Endometrial microvascular endothelial cells (primary cell): ENCODE results near the gene ANKRD28. TPM values are rescaled to one million over a fixed set of nuclear protein-coding genes. Genes with fewer than 3 reads are reported as not detected.
"Not testable (repeated sequence)": the region's sequence is repeated elsewhere in the genome, so short reads cannot be mapped to it uniquely, and the experiment has no call there.

Experiments used
- in situ Hi-C: cut with HindIII; loops from 2 replicates; pipeline ENCODE4 v1.10.0; 2017; ENCODE audit warnings: low sequenced_read_pairs, low pct_unique_long_range_greater_than_20kb; ENCODE audit errors: inconsistent ontology term
- total RNA-seq: library from RNA; depleted of rRNA; stranded (reverse); fragments of >200 nt; gene quantifications from one replicate; pipeline ENCODE4 v1.2.3, GENCODE V29; 2015; ENCODE audit errors: inconsistent ontology term

ANKRD28 gene
- total RNA-seq, 1 donor from 2014 or later = 33.5 TPM

DNA sequence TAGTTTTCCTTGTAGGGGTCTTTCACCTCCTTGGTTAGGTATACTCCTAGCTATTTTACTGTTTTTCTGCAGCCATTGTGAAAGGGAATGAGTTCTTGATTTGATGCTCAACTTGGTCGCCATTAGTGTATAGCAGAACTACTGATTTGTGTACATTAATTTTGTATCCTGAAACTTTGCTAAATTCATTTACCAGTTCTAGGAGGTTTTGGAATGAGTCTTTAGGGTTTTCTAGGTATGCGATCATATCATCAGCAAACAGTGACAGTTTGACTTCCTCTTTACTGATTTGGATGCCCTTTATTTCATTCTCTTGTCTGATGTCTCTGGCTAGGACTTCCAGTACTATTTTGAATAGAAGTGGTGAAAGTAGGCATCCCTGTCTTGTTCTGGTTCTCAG is 51.9 kb downstream of the ANKRD28 start:
- in situ Hi-C loops = not testable (repeated sequence)

DNA sequence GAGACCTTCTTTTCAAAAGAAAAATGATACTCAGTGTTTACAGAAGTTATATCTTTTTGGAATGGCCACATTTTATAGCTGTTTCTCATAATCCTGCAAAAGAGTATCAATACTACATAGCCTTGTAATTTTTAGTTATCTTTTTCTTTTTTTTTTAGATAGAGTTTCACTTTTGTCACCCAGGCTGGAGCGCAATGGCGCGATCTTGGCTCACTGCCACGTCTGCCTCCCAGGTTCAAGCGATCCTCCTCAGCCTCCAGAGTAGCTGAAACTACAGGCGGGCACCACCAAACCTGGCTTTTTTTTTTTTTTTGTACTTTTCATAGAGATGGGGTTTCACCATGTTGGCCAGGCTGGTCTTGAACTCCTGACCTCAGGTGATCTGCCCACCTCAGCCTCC is 53.6 kb downstream of the ANKRD28 start:
- in situ Hi-C loops = no loop called here

DNA sequence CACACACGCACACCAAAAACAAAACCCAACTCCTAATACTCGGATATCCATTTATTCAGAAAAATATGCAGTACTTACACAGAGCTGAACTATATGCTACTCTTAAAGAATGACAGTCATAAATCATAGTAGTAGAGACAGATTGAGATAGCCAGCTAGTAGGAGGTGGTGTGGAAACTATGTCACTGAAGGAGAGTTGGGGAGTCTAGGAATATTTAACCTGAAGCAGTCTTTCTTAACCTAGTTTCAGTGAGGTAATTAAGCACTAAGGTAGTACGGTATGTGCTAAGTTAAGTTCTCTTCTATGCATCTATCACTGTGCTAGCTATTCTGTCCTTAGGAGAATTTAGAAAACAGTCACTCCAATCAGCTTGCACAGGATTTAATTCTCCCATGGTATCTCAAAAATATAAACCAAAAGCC is 54.2 kb downstream of the ANKRD28 start:
- in situ Hi-C loops = no loop called here

DNA sequence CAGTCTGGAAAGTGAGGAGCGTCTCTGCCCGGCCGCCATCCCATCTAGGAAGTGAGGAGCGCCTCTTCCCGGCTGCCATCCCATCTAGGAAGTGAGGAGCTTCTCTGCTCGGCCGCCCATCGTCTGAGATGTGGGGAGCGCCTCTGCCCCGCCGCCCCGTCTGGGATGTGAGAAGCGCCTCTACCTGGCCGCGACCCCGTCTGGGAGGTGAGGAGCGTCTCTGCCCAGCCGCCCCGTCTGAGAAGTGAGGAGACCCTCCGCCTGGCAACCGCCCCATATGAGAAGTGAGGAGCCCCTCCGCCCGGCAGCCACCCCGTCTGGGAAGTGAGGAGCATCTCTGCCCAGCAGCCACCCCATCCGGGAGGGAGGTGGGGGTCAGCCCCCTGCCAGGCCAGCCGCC is 55.5 kb downstream of the ANKRD28 start:
- in situ Hi-C loops = not testable (repeated sequence)

DNA sequence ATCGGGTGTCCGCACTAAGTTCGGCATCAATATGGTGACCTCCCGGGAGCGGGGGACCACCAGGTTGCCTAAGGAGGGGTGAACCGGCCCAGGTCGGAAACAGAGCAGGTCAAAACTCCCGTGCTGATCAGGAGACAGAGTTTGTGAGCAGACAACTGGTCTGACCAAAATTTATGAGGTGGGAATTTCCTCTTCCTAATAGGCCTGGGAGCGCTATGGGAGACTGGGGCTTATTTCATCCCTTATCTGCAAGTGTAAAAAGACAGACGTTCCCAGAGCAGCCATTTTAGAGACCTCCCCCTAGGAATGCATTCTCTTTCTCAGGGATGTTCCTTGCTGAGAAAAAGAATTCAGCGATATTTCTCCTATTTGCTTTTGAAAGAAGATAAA is 59.2 kb downstream of the ANKRD28 start:
- in situ Hi-C loops = not testable (repeated sequence)

DNA sequence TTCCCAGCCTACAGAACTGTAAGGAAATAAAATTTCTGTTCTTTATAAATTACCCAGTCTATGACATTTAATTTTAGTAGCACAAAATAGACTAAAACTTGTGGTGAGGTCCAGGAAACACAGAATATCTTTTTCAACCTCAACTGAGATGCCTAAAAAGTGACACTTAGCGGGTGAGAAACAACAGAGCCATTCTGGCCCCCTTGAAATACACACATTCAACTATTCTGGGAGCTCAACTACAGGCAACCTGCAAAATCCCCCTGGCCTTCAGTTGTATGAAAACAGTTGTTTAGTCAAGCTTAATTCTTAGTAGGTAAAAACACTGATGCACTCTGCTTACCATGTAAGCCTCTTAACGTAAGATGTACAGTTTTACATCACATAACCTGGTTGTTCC is 66.8 kb downstream of the ANKRD28 start:
- in situ Hi-C loops = no loop called here

DNA sequence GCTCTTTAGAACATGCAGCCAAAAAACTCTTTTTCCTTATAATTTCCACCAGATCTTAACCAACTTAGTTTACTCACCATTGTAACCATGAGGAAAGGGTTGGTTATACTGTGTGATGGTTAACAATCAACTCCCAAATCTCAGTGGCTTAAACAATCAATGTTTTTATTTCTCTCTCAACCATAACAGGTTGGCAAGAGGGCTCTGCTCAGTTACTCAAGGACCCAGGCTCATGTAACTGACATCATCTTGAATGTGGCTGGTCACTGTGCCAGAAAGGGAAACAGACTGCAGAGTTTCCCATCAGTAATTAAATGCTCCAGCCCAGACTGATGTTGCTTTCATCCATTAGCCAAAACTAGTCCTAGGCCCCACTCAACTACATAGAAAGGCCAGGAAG is 69.0 kb downstream of the ANKRD28 start:
- in situ Hi-C loops = no loop called here

DNA sequence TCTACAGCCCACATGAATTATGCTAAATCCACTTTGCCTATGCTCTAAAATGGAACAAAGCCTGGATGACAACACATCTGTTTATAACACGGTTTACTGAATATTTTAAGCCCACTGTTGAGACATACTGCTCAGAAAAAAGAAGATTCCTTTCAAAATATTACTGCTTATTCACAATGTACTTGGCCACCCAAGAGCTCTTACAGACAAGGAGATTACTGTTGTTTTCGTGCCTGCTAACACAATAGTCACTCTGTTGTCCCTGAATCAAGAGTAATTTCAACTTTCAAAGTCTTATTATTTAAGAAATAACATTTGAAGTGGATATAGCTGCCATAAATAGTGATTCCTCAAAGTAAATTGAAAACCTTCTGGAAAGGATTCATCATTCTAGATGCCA is 70.9 kb downstream of the ANKRD28 start:
- in situ Hi-C loops = no loop called here

DNA sequence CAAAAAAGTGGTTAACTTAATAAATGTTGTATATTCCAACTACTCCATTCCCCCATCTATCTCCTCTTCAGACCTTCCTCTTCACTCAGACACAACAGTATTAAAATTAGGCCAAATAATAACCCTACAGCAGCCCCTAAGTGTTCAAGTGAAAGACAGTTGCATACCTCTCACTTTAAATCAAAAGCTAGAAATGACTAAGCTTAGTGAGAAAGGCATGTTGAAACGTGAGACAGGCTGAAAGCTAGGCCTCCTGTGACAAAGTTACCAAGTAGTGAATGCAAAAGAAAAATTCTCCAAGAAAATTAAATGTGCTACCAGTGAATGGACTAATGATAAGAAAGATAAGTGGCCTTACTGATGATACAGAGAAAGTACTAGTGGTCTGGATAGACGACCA is 71.7 kb downstream of the ANKRD28 start:
- in situ Hi-C loops = no loop called here

DNA sequence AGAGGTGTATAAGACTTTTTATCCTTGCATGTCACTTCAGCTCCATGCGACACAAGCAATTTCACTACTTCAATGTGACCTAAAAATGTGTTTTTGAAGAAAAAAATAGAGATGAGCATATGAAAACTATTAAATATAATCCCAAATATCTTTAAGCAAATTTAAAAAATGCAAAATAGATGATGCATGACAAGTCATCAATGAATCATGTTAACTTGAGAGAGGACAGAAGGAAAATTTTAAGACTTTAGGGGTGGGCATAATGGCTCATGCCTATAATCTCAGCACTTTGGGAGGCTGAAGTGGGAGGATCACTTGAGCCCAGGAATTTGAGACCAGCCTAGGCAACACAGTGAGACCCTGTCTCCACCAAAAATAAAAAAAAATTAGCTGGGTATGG is 73.3 kb downstream of the ANKRD28 start:
- in situ Hi-C loops = no loop called here

DNA sequence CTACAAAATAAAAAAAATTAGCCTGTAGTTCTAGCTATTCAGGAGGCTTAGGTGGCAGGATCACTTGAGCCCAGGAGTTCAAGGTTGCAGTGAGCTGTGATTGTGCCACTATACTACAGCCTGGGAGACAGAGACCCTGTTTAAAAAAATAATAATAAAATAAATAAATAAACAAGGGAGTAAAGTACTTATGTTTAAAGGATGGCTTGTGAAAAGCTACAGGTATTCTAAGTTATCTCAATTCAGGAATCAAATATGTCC is 74.2 kb downstream of the ANKRD28 start:
- in situ Hi-C loops = no loop called here

DNA sequence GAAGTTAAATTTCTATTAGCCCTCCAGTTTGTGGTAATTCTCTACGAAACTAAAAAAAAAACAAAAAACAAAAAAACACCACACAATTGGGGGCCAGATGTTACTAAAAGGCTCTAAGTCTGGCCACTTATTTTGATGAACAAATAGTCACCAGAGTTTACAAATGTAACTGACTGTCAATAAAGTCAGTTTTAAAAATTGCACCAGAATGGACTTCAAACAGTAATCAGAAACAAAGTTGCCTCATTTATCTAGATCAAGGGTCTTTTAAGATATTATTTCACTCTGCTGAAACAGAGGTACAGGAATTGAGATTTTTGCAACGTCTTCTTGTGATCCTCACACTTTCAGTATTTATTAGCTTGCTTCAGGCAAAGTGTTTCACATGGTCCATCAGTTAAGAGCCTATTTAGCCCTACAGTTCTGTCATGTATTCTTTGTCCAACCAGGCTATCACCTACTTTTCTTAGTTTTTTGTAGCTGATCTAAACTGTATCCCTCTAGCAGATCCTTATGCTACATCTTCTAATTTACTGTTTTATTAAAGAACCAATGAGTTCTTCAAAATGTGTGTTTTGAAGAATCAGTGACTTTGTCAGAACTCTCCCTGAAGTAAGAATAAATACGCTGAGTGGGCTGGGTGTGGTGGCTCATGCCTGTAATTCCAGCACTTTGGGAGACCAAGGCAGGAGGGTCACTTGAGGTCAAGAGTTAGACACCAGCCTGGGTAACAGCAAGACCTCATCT is 74.7 kb downstream of the ANKRD28 start:
- in situ Hi-C loops = no loop called here

DNA sequence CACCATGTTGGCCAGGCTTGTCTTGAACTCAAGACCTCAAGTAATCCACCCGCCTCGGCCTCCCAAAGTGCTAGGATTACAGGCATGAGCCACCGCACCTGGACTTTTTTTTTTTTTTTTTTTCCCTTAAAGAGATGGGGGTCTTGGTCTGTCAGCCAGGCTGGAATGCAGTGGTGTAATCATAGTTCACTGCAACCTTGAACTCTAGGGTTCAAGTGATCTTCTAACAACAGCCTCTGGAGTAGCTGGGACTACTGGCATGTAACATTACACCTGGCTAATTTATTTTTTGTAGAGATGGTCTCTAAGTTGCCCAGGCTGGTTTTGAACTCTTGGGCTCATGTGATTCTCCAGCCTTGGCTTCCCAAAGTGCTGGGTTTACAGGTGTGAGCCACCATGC is 81.6 kb downstream of the ANKRD28 start:
- in situ Hi-C loops = no loop called here

DNA sequence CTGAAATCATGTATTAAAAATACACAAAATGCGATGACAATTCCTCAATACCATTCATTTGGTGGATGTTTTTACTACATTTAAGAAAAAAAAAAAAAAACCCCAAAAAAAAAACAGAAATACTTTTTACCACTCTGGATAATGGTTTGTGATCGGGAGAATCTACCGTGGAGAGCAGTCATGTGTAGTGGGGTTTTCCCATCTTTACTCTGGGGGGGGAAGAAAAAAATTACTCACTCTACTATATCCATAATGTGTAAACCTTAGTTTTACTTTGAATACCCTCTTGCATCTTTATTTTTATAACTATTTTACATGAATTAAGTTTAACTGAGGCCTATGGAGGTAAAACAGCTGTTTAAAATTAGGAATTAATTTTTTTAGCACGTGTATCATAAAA is 83.3 kb downstream of the ANKRD28 start:
- in situ Hi-C loops = no loop called here

DNA sequence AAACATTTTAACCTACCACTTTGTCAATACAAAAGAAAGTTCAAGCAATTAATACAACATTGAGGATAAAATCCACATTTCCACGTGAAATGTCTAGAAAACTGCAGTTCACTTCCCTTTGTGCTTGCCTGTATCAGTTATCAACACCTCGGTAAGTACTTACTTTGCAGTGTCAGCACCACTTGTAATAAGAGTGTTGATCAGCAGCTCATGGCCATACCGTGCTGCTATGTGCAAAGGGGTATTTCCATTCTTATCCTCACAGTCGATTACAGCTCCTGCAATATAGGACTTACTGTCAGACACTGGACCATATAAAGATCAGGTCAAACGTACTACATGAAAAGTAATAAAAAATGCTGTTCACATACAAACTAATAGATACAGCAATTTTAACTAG is 84.4 kb downstream of the ANKRD28 start:
- in situ Hi-C loops = no loop called here

DNA sequence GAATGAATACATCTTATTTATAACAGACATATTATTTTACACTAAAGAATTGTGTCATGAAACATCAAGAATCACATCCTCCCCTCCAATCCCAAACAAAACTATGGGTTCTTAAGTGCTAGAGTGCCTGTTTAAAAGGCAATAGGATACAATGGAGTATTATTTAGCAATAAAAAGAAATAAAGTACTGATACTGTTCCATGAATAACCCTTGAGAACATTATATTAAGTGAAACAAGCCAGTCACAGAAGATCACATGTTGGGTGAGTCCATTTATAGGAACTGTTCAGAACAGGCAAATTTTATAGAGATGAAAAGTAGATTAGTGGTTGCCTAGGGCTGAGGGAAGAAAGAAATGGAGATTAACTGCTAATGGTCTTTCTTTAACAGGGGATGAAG is 86.5 kb downstream of the ANKRD28 start:
- in situ Hi-C loops = no loop called here

DNA sequence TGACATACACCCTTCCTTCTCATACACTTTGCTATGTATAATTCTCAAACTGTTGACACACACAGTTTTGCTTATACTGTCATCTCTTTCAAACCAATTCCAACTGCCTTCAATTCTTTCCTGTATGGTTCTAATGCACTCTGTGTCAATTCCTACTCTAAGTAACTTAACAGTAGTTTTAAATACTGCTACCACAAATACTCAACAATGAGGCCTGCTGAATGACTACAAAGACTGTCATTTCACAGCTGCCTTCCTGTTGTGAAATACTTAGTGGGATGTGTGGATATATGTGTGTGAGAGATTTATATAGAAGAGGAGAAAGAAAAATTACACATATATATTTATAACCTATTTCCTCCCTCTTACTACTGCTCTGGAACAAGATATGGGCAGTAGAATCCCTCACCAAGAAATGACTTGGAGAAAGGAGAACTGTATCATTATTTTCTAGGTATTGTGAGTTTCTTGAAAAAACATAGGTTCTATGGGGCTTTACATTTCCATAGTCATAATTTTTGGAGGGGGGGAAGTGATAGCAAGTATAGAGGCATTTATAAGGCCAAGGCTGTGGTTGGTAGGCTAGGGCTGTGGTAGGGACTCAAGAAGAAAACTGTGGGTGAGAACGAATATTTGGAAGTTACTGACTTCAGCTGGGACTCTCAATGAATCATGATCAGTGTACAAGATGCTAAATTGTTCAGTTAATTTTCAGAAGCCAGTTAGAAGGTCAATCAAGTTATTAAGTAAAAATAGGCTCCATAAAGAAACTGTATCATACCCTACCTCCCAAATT is 88.7 kb downstream of the ANKRD28 start:
- in situ Hi-C loops = no loop called here

DNA sequence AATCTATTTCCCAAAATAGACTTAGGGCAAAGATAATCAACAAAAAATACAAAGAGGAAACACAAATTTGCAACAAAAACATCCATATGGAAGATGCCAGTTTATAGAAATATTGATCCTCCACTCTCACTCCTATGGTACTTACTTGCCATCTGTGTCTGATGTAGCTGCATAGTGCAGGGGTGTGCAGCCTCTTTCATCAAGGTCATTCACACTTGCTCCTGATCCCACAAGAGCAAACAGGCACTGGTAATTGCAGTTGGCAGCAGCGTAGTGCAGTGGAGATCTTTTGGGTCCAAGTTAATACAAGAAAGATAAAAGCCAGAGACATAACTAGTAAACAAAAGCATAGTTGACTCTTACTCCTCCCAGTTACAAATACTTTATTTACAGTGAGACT is 90.0 kb downstream of the ANKRD28 start:
- in situ Hi-C loops = no loop called here

DNA sequence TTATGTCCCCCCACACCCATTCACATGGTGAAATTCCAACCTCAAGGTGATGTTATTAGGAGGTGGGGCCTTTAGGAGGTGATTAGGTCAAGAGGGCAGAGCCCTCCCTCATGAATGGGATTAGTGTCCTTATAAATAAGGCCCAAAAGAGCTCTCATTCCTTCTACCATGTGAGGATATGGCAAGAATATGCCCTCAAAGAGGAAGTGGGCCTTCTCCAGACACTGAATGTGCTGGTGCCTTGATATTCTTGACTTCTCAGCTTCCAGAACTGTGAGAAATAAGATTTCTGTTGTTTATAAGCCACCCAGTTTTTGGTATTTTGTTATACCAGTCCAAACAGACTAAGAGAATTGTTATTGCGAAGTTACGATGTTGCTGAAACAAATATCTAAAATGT is 94.4 kb downstream of the ANKRD28 start:
- in situ Hi-C loops = no loop called here

DNA sequence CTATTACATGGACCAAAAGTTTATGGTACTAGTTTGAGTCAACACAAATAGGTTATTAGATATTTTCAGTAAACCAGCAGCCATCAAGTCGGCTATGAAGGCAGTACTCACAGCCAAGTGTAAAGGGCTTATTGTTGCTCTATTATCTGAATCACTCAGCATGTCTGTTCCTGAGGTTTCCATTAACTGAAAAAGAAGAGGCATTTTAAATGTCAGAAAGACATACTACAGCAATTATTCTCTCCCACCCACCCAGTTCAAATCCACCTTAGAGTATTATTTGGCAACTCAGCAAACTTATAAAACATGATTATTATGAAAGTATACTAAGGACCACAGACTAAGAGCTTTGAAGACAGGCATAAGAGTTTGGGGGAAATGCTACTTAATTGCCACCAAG is 103.2 kb downstream of the ANKRD28 start:
- in situ Hi-C loops = no loop called here

DNA sequence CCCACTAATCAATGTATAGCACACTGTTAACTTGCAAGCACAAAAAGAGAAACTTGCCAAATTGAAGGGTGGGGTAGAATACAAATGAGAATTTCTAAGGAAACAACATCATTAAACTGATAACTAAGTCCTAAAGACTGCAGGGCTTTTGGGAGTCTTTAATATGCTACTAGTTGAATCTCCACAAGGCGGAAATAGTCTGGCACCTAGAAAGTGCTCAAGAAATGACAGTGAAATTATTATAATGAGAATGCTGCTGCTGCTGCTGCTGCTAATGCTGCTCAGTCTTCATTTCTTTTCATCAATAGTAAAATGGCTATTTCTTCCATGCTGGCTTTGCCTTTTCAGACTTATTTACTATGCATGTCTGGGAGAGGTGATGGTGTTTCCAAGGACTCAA is 104.4 kb downstream of the ANKRD28 start:
- in situ Hi-C loops = no loop called here
